Measurements from ENCODE around the gene TRUB2. TPM values are rescaled to one million over a fixed set of nuclear protein-coding genes. Genes with fewer than 3 reads are reported as not detected.

TRUB2 gene
- total and polyA plus RNA-seq, 2 of the 8 experiments (the other 6 are each of a cell fraction or from before 2014, with no cell fraction given) = 20.7 to 37.8 TPM

- Histone ChIP-seq H3K4ac (replicated peaks; ENCODE audit: insufficient read length, low read depth, low read length) (no peak overlapping the region), H2AK5ac (ENCODE audit: low read depth, low read length) (no peak overlapping the region), H4K5ac (ENCODE audit: insufficient read length, low read depth, low read length) (no peak overlapping the region), H3K9ac (replicated peaks in 1 of 4; ENCODE audit: extremely low read depth in 1 of 4, low read depth in 3 of 4, low read length in 3 of 4) (no peak overlapping the region), H3K4me3 (ENCODE audit: extremely low read depth in 1 of 4, insufficient read depth in 2 of 4, low read depth in 3 of 4, low read length in 4 of 4) (no peak overlapping the region), H2BK5ac (ENCODE audit: low read depth, low read length) (no peak overlapping the region), H2BK15ac (ENCODE audit: low read length) (no peak overlapping the region), H2BK120ac (replicated peaks; ENCODE audit: low read depth, low read length) (no peak overlapping the region), H3K14ac (ENCODE audit: insufficient read length) (no peak overlapping the region), H3K36me3 (ENCODE audit: control insufficient read depth in 2 of 4, insufficient read depth in 4 of 4, low read length in 3 of 4) (peaks cover under 1 to 32% (median 27%) of the 10 kb centered on the region in 4 experiments; a peak in 7 of 8 replicates), H2AFZ (ENCODE audit: low read length) (no peak overlapping the region), H4K91ac (replicated peaks; ENCODE audit: insufficient read length, low read length) (no peak overlapping the region), H3K79me2 (ENCODE audit: control insufficient read depth in 1 of 2, insufficient read depth in 2 of 2, low read length in 2 of 2) (peaks cover 0 to 6% of the 10 kb centered on the region in 2 experiments; a peak in 2 of 4 replicates), H3K27me3 (replicated peaks in 1 of 4; ENCODE audit: control insufficient read depth in 3 of 4, extremely low read depth in 1 of 4, insufficient read depth in 3 of 4, low read length in 3 of 4) (no peaks in the 10 kb centered on the region), H3K9me3 (ENCODE audit: insufficient read depth in 2 of 2, low read depth in 1 of 2, low read length in 1 of 2) (no peaks in the 10 kb centered on the region), H3K18ac (ENCODE audit: extremely low read depth, low read length) (no peak overlapping the region), H2BK12ac (ENCODE audit: low read depth, low read length) (no peak overlapping the region), H3K56ac (replicated peaks; ENCODE audit: insufficient read length, low read depth, low read length) (no peak overlapping the region), H3K23me2 (ENCODE audit: low read depth, low read length) (no peaks in the 10 kb centered on the region), H3K4me2 (ENCODE audit: insufficient read depth in 1 of 2, low read depth in 2 of 2, low read length in 2 of 2) (no peak overlapping the region), H2BK20ac (ENCODE audit: low read length) (no peak overlapping the region), H3K23ac (ENCODE audit: insufficient read length) (no peak overlapping the region), H3K4me1 (replicated peaks in 1 of 4; ENCODE audit: control insufficient read depth in 3 of 4, insufficient read depth in 4 of 4, low read length in 3 of 4) (no peaks in the 10 kb centered on the region; a peak in 2 of 7 replicates), H4K20me1 (replicated peaks in 1 of 2; ENCODE audit: control insufficient read depth in 1 of 2, insufficient read depth in 2 of 2, low read length in 2 of 2) (no peaks in the 10 kb centered on the region), H4K8ac (ENCODE audit: extremely low read depth, insufficient read depth, low read length) (no peak overlapping the region), H3K79me1 (ENCODE audit: low read depth, low read length) (peaks cover 2% of the 10 kb centered on the region; the same call in 1 of the 2 replicates), H3K27ac (ENCODE audit: low read depth, low read length) (no peak overlapping the region)
- 87% methylated on average over 9 of the region's 9 CpGs; no CpG with 5 or more reads in 1 of the 2 experiments for WGBS, 2 experiments (ENCODE audit: extremely low coverage in 1 of 2, insufficient coverage in 1 of 2, insufficient read length in 1 of 2, insufficient replicate concordance in 2 of 2, low coverage in 1 of 2, low lambda C conversion rate in 2 of 2, missing lambda C conversion rate in 1 of 2)
- FAIRE-seq = no peak
- no peak for TF ChIP-seq HDAC2 (IDR thresholded peaks at IDR 0.05; ENCODE audit: borderline replicate concordance in 1 of 2, low read depth in 2 of 2, low read length in 2 of 2)
- TF ChIP-seq JUN (IDR thresholded peaks at IDR 0.05; ENCODE audit: low read depth, low read length) = no peak
- no peak for TF ChIP-seq SP1 (IDR thresholded peaks at IDR 0.05; ENCODE audit: low read depth, low read length)
- no peak for TF ChIP-seq BCL11A (IDR thresholded peaks at IDR 0.05; ENCODE audit: low read depth in 2 of 2, low read length in 2 of 2)
- TF ChIP-seq CBX5 (IDR thresholded peaks at IDR 0.05; ENCODE audit: low read depth, low read length) = no peak
- no peak for TF ChIP-seq E2F6 (IDR thresholded peaks at IDR 0.05)
- no peak for TF ChIP-seq TAF1 (IDR thresholded peaks at IDR 0.05; ENCODE audit: low read depth, low read length)
- TF ChIP-seq EGR1 (IDR thresholded peaks at IDR 0.05; ENCODE audit: borderline replicate concordance, low read depth, low read length) = no peak
- no peak for TF ChIP-seq YY1 (IDR thresholded peaks at IDR 0.05; ENCODE audit: low read depth, low read length)
- TF ChIP-seq CREB1 (IDR thresholded peaks at IDR 0.05) = no peak
- no peak for TF ChIP-seq CHD1 (IDR thresholded peaks at IDR 0.05; ENCODE audit: low read depth, low read length)
- POLR2A ChIA-PET (ENCODE audit: partially characterized antibody) = interaction anchor here (1.3 to 1.9 kb wide), 2 partner anchors 10 to 21 kb away, joined by 4 read pairs; no protein-coding TSS in a partner anchor
- no peak for DNase-seq (ENCODE audit: low read depth in 1 of 2, low spot score in 2 of 2)
- CTCF ChIA-PET (ENCODE audit: partially characterized antibody) = interaction anchor here (1.7 kb wide), 1 partner anchor 26 kb away, joined by 3 read pairs; no protein-coding TSS in a partner anchor
Measured at GRCh38 chr9:128316421-128316820, 5.8 kb downstream of the TRUB2 start.
